ENCODE measurements around the gene TFF3.

- TF ChIP-seq PKNOX1 (IDR thresholded peaks at IDR 0.05) (no peak), FOXK2 (IDR thresholded peaks at IDR 0.05) (no peak), SP1 (IDR thresholded peaks at IDR 0.05) (no peak), SUZ12 (IDR thresholded peaks at IDR 0.05) (no peak), FOXM1 (IDR thresholded peaks at IDR 0.05; ENCODE audit: borderline replicate concordance) (no peak), FOXA1 (IDR thresholded peaks at IDR 0.05) (no peak), NFRKB (IDR thresholded peaks at IDR 0.05) (no peak), CTBP1 (IDR thresholded peaks at IDR 0.05; ENCODE audit: borderline replicate concordance) (no peak), L3MBTL2 (conservative IDR thresholded peaks at IDR 0.05) (no peak), ARNT (IDR thresholded peaks at IDR 0.05) (no peak), ELF4 (IDR thresholded peaks at IDR 0.05) (no peak), BHLHE40 (IDR thresholded peaks at IDR 0.05; ENCODE audit: borderline replicate concordance) (no peak), LEF1 (IDR thresholded peaks at IDR 0.05; ENCODE audit: borderline replicate concordance) (no peak)
Measured at GRCh38 chr21:42307106-42307505, 8.1 kb downstream of the TFF3 start.

All from HEK293T (cell line).